Thoracic aorta (tissue), 2 donors: ENCODE results near the gene OR9Q1. TPM values are rescaled to one million over a fixed set of nuclear protein-coding genes. Genes with fewer than 3 reads are reported as not detected.

Experiments used
- ATAC-seq: fragments of 150-250 bp; one replicate; pipeline ENCODE4 v1.8.0; 2017; ENCODE audit warnings: low read depth; ENCODE audit not compliant: insufficient number of reproducible peaks, low FRiP score
- DNase-seq: peaks from one replicate; pipeline ENCODE4 v3.0.0-alpha.2; 2020; ENCODE audit warnings: low spot score
- H3K27ac ChIP-seq, 2 donors: fragments of 200-600 bp; sonication (generic); 1 replicate in 1 of 2; 2 replicates in 1 of 2; pipeline ENCODE4 v1.5.1; 2016; ENCODE audit warnings: mild to moderate bottlenecking in 2 of 2, moderate library complexity in 2 of 2
- H3K27me3 ChIP-seq: fragments of 200-600 bp; sonication (generic); replicated peaks from 2 replicates; pipeline ENCODE4 v1.6.0; 2016; ENCODE audit warnings: mild to moderate bottlenecking; ENCODE audit not compliant: insufficient read depth
- H3K36me3 ChIP-seq: fragments of 200-600 bp; sonication (generic); one replicate; pipeline ENCODE4 v1.5.1; 2016
- H3K4me1 ChIP-seq, 2 donors: fragments of 200-600 bp; sonication (generic); 1 replicate in 1 of 2; 2 replicates in 1 of 2; pipeline versions ENCODE4 v1.5.1 to v1.6.0; 2016; ENCODE audit warnings: low read depth in 2 of 2, mild to moderate bottlenecking in 1 of 2; ENCODE audit not compliant: control insufficient read depth in 1 of 2
- H3K4me3 ChIP-seq: fragments of 200-600 bp; sonication (generic); 2 replicates; pipeline ENCODE4 v1.5.1; 2016; ENCODE audit warnings: mild to moderate bottlenecking
- H3K9me3 ChIP-seq: fragments of 200-600 bp; sonication (generic); 2 replicates; pipeline ENCODE4 v1.5.1; 2016
- CTCF ChIP-seq: fragments of 200-600 bp; sonication (generic); IDR thresholded peaks from one replicate; pipeline ENCODE4 v1.5.1; 2019; ENCODE audit warnings: antibody characterized with exemption
- total RNA-seq, 2 donors: library from RNA; depleted of rRNA; stranded (reverse); fragments of >200 nt; gene quantifications; one replicate each; pipeline versions ENCODE4 v1.1.0 to v1.2.3, GENCODE V29; 2016

The OR9Q1 gene
- total RNA-seq, 2 donors from 2014 or later, result not detected

DNA sequence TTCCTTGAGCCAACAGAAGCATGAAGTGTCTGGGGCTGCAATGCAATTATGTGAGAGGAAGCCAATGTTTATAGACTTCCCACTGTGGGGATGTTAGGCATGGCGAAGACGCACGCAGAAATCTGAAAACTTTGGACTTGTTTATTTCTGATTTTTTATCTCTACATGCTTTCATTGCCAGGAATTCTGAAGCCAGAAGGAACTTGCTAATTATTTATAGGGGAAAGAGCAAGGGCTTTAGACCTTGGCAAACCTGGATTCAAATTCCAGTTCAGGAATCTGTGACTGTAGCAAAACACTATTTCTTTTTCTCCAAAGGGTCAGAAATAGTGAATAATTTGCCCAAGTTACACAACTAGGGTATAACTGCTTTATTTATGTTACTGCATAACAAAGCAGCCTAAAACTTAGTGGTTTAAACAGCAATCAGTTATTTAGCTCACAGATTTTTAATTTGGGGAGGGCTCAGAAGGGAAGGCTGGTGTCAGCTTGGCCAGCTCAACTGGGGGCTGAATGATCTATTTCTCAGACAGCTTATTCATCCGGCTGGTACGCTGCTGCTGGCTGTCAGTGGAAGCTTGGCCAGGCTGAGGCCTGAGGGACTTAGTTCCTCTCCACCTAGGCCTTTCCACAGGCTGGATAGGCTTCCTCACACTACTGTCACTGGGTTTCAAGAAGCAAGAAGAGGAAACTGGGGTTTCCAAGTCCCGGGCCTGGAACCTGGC is 5.2 kb downstream of the OR9Q1 start:
- TF ChIP-seq CTCF, result no peak
- Histone ChIP-seq H3K36me3 (no peaks in the 10 kb centered on the region), H3K9me3 (no peaks in the 10 kb centered on the region), H3K27ac (peak overlapping the region in 1 of 2 donors; percentile 59), H3K27me3 (no peaks in the 10 kb centered on the region), H3K4me1 (peaks cover 21 to 34% of the 10 kb centered on the region in 2 donors), H3K4me3 (no peak overlapping the region)
- ATAC-seq (no peak), DNase-seq (no peak)

DNA sequence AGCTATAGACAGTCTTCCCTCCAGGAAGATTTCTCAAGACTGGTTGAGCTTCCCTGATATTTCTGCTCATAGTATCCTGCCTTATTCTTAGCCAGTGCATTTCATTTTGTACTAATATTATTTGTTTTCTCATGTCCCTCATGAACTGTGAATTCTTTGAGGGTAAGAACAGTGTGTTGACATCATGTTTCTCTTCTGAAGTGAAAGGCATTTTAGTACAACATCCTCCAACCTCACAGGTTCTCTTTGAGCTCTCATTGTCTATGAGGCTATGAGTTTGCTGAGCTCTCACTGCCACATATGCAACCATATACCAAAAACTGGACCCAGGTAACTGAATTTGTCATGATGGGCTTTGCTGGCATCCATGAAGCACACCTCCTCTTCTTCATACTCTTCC is 7.0 kb downstream of the OR9Q1 start, which contains the start of gene OR6Q1:
Gene OR6Q1 (plus strand): TSS at position 301 of the 400 bp plus-strand sequence. CDS start 0 bp downstream, at position 301.
- DNase-seq, result no peak
- TF ChIP-seq CTCF, result no peak

GRCh38 chr11:58034471-58034870 is 10.8 kb downstream of the OR9Q1 start:
- H3K4me1 ChIP-seq, result peaks cover 4 to 8% of the 10 kb centered on the region in 2 donors
- no peak for ATAC-seq

More for the DNA sequence above, 7.0 kb downstream of the OR9Q1 start, which contains the start of gene OR6Q1:
- no peaks in the 10 kb centered on the region for H3K9me3 ChIP-seq
- H3K36me3 ChIP-seq, result no peaks in the 10 kb centered on the region
- ATAC-seq, result no peak
- no peak within 1 kb of the TSS for H3K4me3 ChIP-seq
- H3K4me1 ChIP-seq, result peaks cover 11 to 18% of the 10 kb centered on the region in 2 donors
- peak within 1 kb of the TSS in 1 of 2 donors; percentile 59 for H3K27ac ChIP-seq
- no peaks in the 10 kb centered on the region for H3K27me3 ChIP-seq

DNA sequence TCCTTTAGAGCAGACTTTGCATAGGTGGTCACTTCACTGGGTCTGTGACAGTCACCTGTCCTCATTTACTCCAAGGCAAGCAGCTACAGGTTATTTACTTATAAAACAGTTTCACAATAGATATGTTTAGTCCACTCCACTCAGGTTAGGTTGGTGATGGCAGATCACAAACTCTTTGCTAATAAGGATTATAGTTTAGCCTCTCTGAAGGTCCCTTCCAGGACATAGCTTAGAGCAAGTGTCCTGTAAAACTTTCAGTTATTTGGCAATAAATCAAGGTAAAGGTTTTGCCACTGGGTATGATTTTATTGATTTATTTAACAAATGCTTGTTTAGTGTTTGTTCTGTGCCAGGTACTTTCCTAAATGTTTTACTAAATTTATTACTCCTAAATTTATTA is 15.9 kb downstream of the OR9Q1 start:
- no peak for DNase-seq
- TF ChIP-seq CTCF, result no peak
- no peak overlapping the region for H3K4me3 ChIP-seq
- no peak for ATAC-seq
- H3K36me3 ChIP-seq, result no peaks in the 10 kb centered on the region
- no peak overlapping the region for H3K27ac ChIP-seq
- peaks cover 3% of the 10 kb centered on the region for H3K9me3 ChIP-seq
- no peaks in the 10 kb centered on the region for H3K4me1 ChIP-seq
- no peaks in the 10 kb centered on the region for H3K27me3 ChIP-seq

More at GRCh38 chr11:58034471-58034870, 10.8 kb downstream of the OR9Q1 start:
- peaks cover 3% of the 10 kb centered on the region for H3K9me3 ChIP-seq
- TF ChIP-seq CTCF, result no peak
- no peak overlapping the region for H3K4me3 ChIP-seq
- H3K36me3 ChIP-seq, result no peaks in the 10 kb centered on the region
- DNase-seq, result no peak
- no peak overlapping the region for H3K27ac ChIP-seq
- no peaks in the 10 kb centered on the region for H3K27me3 ChIP-seq

DNA sequence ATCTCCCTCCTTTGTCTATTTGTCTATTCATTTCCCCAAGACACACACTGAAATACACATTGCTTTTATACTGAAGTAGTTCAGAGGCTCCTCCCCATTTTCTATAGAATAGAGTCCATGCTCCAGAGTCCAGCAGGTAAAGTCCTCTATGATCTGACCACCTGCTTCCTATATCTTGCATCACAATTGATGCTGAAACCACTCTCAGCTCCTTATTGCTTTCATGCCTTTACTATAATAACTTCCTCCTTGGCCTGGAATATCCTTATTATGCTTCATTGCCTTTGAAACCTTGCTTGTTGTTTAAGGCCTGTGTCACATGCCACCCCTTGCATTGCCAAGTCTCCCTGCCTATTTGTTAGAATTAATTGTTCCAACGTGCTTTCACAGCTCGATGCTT is 19.7 kb downstream of the OR9Q1 start:
- no peak for ATAC-seq
- no peak for TF ChIP-seq CTCF
- H3K36me3 ChIP-seq, result no peaks in the 10 kb centered on the region
- no peak overlapping the region for H3K4me3 ChIP-seq
- H3K27me3 ChIP-seq, result no peaks in the 10 kb centered on the region
- no peaks in the 10 kb centered on the region for H3K4me1 ChIP-seq
- H3K9me3 ChIP-seq, result no peaks in the 10 kb centered on the region
- DNase-seq, result no peak
- no peak overlapping the region for H3K27ac ChIP-seq
